HG02759 (cell line): ENCODE data around the gene ALKBH5.

Source experiments
- ATAC-seq: cut with Tn5 transposase; IDR thresholded peaks from one replicate; pipeline ENCODE4 v1.9.1; 2021; ENCODE audit warnings: mild to moderate bottlenecking, moderate library complexity; ENCODE audit not compliant: unreplicated experiment

Gene ALKBH5

GRCh38 chr17:18238299-18238698, 54.7 kb downstream of the ALKBH5 start:
- ATAC-seq: no peak

- ATAC-seq: no peak
These were observed 56.8 kb downstream of the ALKBH5 start for GRCh38 chr17:18240449-18240848.

GRCh38 chr17:18241229-18241871, 57.7 kb downstream of the ALKBH5 start:
- ATAC-seq: no peak

GRCh38 chr17:18245038-18245776, 61.6 kb downstream of the ALKBH5 start:
- ATAC-seq: no peak

GRCh38 chr17:18246109-18246725, 62.6 kb downstream of the ALKBH5 start:
- ATAC-seq: no peak

- ATAC-seq: no peak
These were observed 63.4 kb downstream of the ALKBH5 start for GRCh38 chr17:18246880-18247612.

GRCh38 chr17:18247613-18248001, 64.0 kb downstream of the ALKBH5 start:
- no peak for ATAC-seq

GRCh38 chr17:18248300-18248731, 64.7 kb downstream of the ALKBH5 start:
- no peak for ATAC-seq

- no peak for ATAC-seq
These were observed 65.2 kb downstream of the ALKBH5 start for GRCh38 chr17:18248811-18249210.

- no peak for ATAC-seq
These were observed 66.6 kb downstream of the ALKBH5 start for GRCh38 chr17:18250259-18250658.

GRCh38 chr17:18250708-18251107, 67.1 kb downstream of the ALKBH5 start:
- no peak for ATAC-seq

GRCh38 chr17:18251204-18251603, 67.6 kb downstream of the ALKBH5 start:
- ATAC-seq: no peak

GRCh38 chr17:18252160-18252559, 68.5 kb downstream of the ALKBH5 start:
- no peak for ATAC-seq

GRCh38 chr17:18253187-18253884, 69.7 kb downstream of the ALKBH5 start:
- no peak for ATAC-seq

GRCh38 chr17:18253947-18254821, 70.6 kb downstream of the ALKBH5 start:
- ATAC-seq: no peak

GRCh38 chr17:18254888-18255649, 71.4 kb downstream of the ALKBH5 start:
- ATAC-seq: no peak

- no peak for ATAC-seq
These were observed 72.7 kb downstream of the ALKBH5 start for GRCh38 chr17:18256351-18256750.

GRCh38 chr17:18256776-18257175, 73.1 kb downstream of the ALKBH5 start:
- no peak for ATAC-seq
